Activated naive CD4-positive, alpha-beta T cell treated with anti-CD3 and anti-CD28 coated beads, Interleukin-2, amount 50 U/mL, for 16 hours (primary cell): ENCODE measurements around the gene LRPPRC.
A peak's percentile ranks its signal among the peaks of the same experiment; 100 is the strongest.

ENCODE experiments used
- DNase-seq: peaks from one replicate; pipeline ENCODE4 v3.0.0-alpha.2; 2020

LRPPRC gene

GRCh38 chr2:43906448-43907109 is 89.2 kb downstream of the LRPPRC start:
- DNase-seq = no peak

GRCh38 chr2:43905871-43906270 is 89.9 kb downstream of the LRPPRC start:
- no peak for DNase-seq

- no peak for DNase-seq
These were observed 90.4 kb downstream of the LRPPRC start for GRCh38 chr2:43905371-43905803.

- DNase-seq = no peak
These were observed 96.2 kb downstream of the LRPPRC start for GRCh38 chr2:43899589-43899988.

- no peak for DNase-seq
These were observed 96.9 kb downstream of the LRPPRC start for GRCh38 chr2:43898838-43899346.

GRCh38 chr2:43898134-43898837 is 97.5 kb downstream of the LRPPRC start:
- DNase-seq = no peak

- DNase-seq = no peak
These were observed 98.3 kb downstream of the LRPPRC start for GRCh38 chr2:43897492-43897891.

GRCh38 chr2:43896906-43897305 is 98.9 kb downstream of the LRPPRC start:
- no peak for DNase-seq

- DNase-seq = no peak
These were observed 101.0 kb downstream of the LRPPRC start for GRCh38 chr2:43894743-43895142.

- no peak for DNase-seq
These were observed 104.9 kb downstream of the LRPPRC start for GRCh38 chr2:43890855-43891254.

- no peak for DNase-seq
These were observed 106.4 kb downstream of the LRPPRC start for GRCh38 chr2:43889416-43889815.

- DNase-seq = no peak
These were observed 108.6 kb downstream of the LRPPRC start for GRCh38 chr2:43887176-43887575.

- no peak for DNase-seq
These were observed 110.6 kb downstream of the LRPPRC start for GRCh38 chr2:43885132-43885632.

- DNase-seq = no peak
These were observed 111.1 kb downstream of the LRPPRC start for GRCh38 chr2:43884689-43885088.

- DNase-seq = no peak
These were observed 113.5 kb downstream of the LRPPRC start for GRCh38 chr2:43882312-43882711.

GRCh38 chr2:43880952-43881351 is 114.8 kb downstream of the LRPPRC start:
- no peak for DNase-seq

GRCh38 chr2:43880471-43880870 is 115.3 kb downstream of the LRPPRC start:
- DNase-seq = no peak

- no peak for DNase-seq
These were observed 116.5 kb downstream of the LRPPRC start for GRCh38 chr2:43879261-43879660.

GRCh38 chr2:43877782-43878464 is 117.9 kb downstream of the LRPPRC start:
- DNase-seq = peak; percentile 67

- DNase-seq = no peak
These were observed 120.9 kb downstream of the LRPPRC start for GRCh38 chr2:43874776-43875451.

GRCh38 chr2:43872151-43872550 is 123.6 kb downstream of the LRPPRC start:
- DNase-seq = no peak

GRCh38 chr2:43855292-43855691 is 140.5 kb downstream of the LRPPRC start:
- DNase-seq = no peak

GRCh38 chr2:43854671-43855070 is 141.1 kb downstream of the LRPPRC start:
- DNase-seq = no peak
